Loucy (cell line): ENCODE data around the gene DSCAM.

Experiments
- H2AFZ ChIP-seq: fragments of 200-600 bp; sonication (generic); 2 replicates; pipeline ENCODE4 v1.6.0; 2016; ENCODE audit warnings: antibody characterized with exemption, mild to moderate bottlenecking, low read length, moderate library complexity
- H3F3A ChIP-seq: fragments of 200-600 bp; 2 replicates; pipeline ENCODE4 v1.6.0; 2016; ENCODE audit warnings: antibody characterized with exemption, low read depth, mild to moderate bottlenecking
- H3K27me3 ChIP-seq: fragments of 200-600 bp; sonication (generic); 2 replicates; pipeline ENCODE4 v1.6.1; 2014; ENCODE audit warnings: low read length, mild to moderate bottlenecking; ENCODE audit not compliant: insufficient read depth, poor library complexity, severe bottlenecking
- H3K36me3 ChIP-seq: fragments of 200-600 bp; sonication (generic); 2 replicates; pipeline ENCODE4 v1.6.1; 2016; ENCODE audit warnings: low read length; ENCODE audit not compliant: insufficient read depth
- H3K4me1 ChIP-seq: fragments of 200-600 bp; sonication (generic); 2 replicates; pipeline ENCODE4 v1.5.1; 2014; ENCODE audit warnings: low read length, mild to moderate bottlenecking; ENCODE audit not compliant: insufficient read depth, poor library complexity, severe bottlenecking
- H3K4me2 ChIP-seq: fragments of 200-600 bp; sonication (generic); 2 replicates; pipeline ENCODE4 v1.6.0; 2014; ENCODE audit warnings: antibody characterized with exemption, low read length, low read depth, mild to moderate bottlenecking; ENCODE audit not compliant: poor library complexity, severe bottlenecking
- H3K4me3 ChIP-seq: fragments of 200-600 bp; sonication (generic); 2 replicates; pipeline ENCODE4 v1.5.1; 2014; ENCODE audit warnings: low read length, mild to moderate bottlenecking, mixed read lengths; ENCODE audit not compliant: poor library complexity, severe bottlenecking
- H3K79me2 ChIP-seq: fragments of 200-600 bp; sonication (generic); 2 replicates; pipeline ENCODE4 v1.6.1; 2014; ENCODE audit warnings: low read length; ENCODE audit not compliant: insufficient read depth
- H3K9ac ChIP-seq: fragments of 200-600 bp; sonication (generic); 2 replicates; pipeline ENCODE4 v1.6.0; 2014; ENCODE audit warnings: mild to moderate bottlenecking, low read depth, low read length, moderate library complexity; ENCODE audit not compliant: poor library complexity, severe bottlenecking
- H3K9me2 ChIP-seq: fragments of 200-600 bp; sonication (generic); replicated peaks from 2 replicates; pipeline ENCODE4 v1.6.1; 2016; ENCODE audit warnings: low read depth, low read length, mixed read lengths
- H3K9me3 ChIP-seq: fragments of 200-600 bp; sonication (generic); 2 replicates; pipeline ENCODE4 v1.6.1; 2014; ENCODE audit warnings: mild to moderate bottlenecking, antibody characterized with exemption, low read length, low read depth; ENCODE audit not compliant: insufficient read depth
- H4K20me1 ChIP-seq: fragments of 200-600 bp; sonication (generic); 2 replicates; pipeline ENCODE4 v1.6.0; 2014; ENCODE audit warnings: antibody characterized with exemption, low read length, mild to moderate bottlenecking; ENCODE audit not compliant: insufficient read depth, poor library complexity, severe bottlenecking
- EZH2phosphoT487 ChIP-seq: fragments of 200-600 bp; IDR thresholded peaks from 2 replicates; pipeline ENCODE4 v1.6.1; 2018; ENCODE audit warnings: antibody characterized with exemption, mild to moderate bottlenecking, moderate library complexity, borderline replicate concordance
- TF ChIP-seq, protein P1 (sequence below): fragments of 200-600 bp; sonication (generic); conservative IDR thresholded peaks from 2 replicates; pipeline ENCODE4 v1.5.1; 2014; ENCODE audit warnings: mild to moderate bottlenecking, antibody characterized with exemption, low read length

The DSCAM gene

DNA sequence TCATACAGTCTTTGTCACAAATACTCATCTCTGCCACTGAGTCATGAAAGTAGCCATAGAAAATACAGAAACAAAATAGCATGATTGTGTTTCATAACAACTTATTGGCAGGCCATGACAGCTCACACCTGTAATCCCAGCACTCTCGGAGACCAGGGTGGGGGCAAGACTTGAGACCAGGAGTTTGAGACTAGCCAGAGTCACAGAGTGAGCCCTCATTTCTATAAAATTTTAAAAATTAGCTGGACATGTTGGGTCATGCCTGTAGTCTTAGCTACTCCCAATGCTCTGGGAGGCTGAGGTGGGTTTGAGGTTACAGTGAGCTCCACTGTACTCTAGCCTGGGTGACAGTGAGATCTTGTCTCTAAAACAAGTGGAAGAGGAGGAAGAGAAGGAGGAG, 568.6 kb downstream of the DSCAM start:
- no peak overlapping the region for H3K9ac ChIP-seq

DNA sequence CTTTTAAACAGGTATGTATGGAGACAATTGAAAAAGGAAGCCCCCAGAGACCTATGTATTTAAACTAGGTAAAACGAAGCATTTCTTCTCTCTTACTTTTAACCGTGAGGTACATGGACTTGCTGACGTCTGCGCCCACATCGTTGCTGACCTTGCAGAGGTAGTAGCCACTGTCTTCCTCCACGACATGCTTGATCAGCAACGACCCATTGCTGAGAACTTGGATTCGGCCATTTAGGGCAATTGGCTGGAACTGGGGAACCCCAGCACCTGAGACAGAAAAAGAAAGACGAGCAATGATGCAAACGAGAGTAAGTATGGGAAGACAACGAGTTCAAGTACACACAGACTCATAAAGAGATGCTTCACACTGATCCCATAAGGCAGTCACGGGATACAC, 571.0 kb downstream of the DSCAM start:
- no peaks in the 10 kb centered on the region for H3K27me3 ChIP-seq
- TF ChIP-seq, protein P1, sequence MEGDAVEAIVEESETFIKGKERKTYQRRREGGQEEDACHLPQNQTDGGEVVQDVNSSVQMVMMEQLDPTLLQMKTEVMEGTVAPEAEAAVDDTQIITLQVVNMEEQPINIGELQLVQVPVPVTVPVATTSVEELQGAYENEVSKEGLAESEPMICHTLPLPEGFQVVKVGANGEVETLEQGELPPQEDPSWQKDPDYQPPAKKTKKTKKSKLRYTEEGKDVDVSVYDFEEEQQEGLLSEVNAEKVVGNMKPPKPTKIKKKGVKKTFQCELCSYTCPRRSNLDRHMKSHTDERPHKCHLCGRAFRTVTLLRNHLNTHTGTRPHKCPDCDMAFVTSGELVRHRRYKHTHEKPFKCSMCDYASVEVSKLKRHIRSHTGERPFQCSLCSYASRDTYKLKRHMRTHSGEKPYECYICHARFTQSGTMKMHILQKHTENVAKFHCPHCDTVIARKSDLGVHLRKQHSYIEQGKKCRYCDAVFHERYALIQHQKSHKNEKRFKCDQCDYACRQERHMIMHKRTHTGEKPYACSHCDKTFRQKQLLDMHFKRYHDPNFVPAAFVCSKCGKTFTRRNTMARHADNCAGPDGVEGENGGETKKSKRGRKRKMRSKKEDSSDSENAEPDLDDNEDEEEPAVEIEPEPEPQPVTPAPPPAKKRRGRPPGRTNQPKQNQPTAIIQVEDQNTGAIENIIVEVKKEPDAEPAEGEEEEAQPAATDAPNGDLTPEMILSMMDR = no peak
- no peak for TF ChIP-seq EZH2phosphoT487
- H2AFZ ChIP-seq = no peak overlapping the region
- no peaks in the 10 kb centered on the region for H3K9me2 ChIP-seq
- H3K4me2 ChIP-seq = no peak overlapping the region
- no peaks in the 10 kb centered on the region for H3K79me2 ChIP-seq
- H3K9ac ChIP-seq = no peak overlapping the region
- H4K20me1 ChIP-seq = no peaks in the 10 kb centered on the region
- no peak overlapping the region for H3K4me3 ChIP-seq
- H3K36me3 ChIP-seq = no peaks in the 10 kb centered on the region
- H3K4me1 ChIP-seq = no peaks in the 10 kb centered on the region
- 0 out of 2 replicates have a peak, but pooled peaks cover 6% of the 10 kb centered on the region for H3K9me3 ChIP-seq
- no peaks in the 10 kb centered on the region for H3F3A ChIP-seq

More for the DNA sequence above, 568.6 kb downstream of the DSCAM start:
- Histone ChIP-seq H3K79me2 (no peaks in the 10 kb centered on the region), H3K9me3 (0 out of 2 replicates have a peak, but pooled peaks cover 3% of the 10 kb centered on the region), H3K9me2 (no peaks in the 10 kb centered on the region), H3K27me3 (no peaks in the 10 kb centered on the region), H3K4me1 (no peaks in the 10 kb centered on the region), H2AFZ (no peak overlapping the region), H4K20me1 (no peaks in the 10 kb centered on the region), H3K36me3 (no peaks in the 10 kb centered on the region), H3K4me2 (no peak overlapping the region), H3F3A (no peaks in the 10 kb centered on the region), H3K4me3 (no peak overlapping the region)
- TF ChIP-seq EZH2phosphoT487 = no peak
- TF ChIP-seq, protein P1 = no peak

DNA sequence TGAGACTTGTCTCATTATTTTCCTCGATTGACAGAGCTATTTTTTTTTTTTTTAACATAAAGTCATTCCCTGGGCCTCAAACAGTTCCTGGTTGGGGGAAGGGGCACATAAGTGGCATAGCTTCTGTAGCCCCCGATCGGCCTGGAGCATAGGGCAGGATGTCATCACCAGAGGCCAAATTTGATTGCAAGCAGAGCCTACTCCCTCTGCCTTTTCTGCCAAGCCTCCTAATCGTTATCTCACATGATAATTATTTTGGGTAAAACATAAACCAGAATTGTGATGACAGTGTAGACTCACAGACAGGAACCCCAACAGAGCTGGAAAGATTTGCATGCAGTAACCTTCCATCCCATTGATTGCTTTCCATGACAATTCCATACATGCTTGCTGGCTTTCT, 574.9 kb downstream of the DSCAM start:
- Histone ChIP-seq H3K4me2 (no peak overlapping the region), H3K9me3 (0 out of 2 replicates have a peak, but pooled peaks cover 6% of the 10 kb centered on the region), H3K36me3 (no peaks in the 10 kb centered on the region), H3K9me2 (no peaks in the 10 kb centered on the region), H3K27me3 (no peaks in the 10 kb centered on the region), H3K4me3 (no peak overlapping the region), H3K4me1 (no peaks in the 10 kb centered on the region), H3K79me2 (no peaks in the 10 kb centered on the region), H3K9ac (no peak overlapping the region), H2AFZ (no peak overlapping the region), H4K20me1 (no peaks in the 10 kb centered on the region), H3F3A (no peaks in the 10 kb centered on the region)
- no peak for TF ChIP-seq EZH2phosphoT487
- TF ChIP-seq, protein P1 = no peak
